ENCODE results near the gene FAAH. TPM values are rescaled to one million over a fixed set of nuclear protein-coding genes. Genes with fewer than 3 reads are reported as not detected.
A peak's percentile ranks its signal among the peaks of the same experiment; 100 is the strongest.

Gene FAAH
- total RNA-seq, 1 donor from 2014 or later: 22.5 TPM

- no peak for DNase-seq
These were observed 28.2 kb downstream of the FAAH start for GRCh38 chr1:46422261-46422871.

GRCh38 chr1:46423574-46424240 is 29.6 kb downstream of the FAAH start:
- no peak for DNase-seq

- no peak for DNase-seq
These were observed 30.6 kb downstream of the FAAH start for GRCh38 chr1:46424730-46425129.

- no peak for DNase-seq
These were observed 31.6 kb downstream of the FAAH start for GRCh38 chr1:46425726-46426125.

- DNase-seq: no peak
These were observed 33.4 kb downstream of the FAAH start for GRCh38 chr1:46427541-46427940.

GRCh38 chr1:46429436-46429835 is 35.3 kb downstream of the FAAH start:
- DNase-seq: no peak

GRCh38 chr1:46431695-46432094 is 37.6 kb downstream of the FAAH start:
- DNase-seq: no peak

GRCh38 chr1:46432781-46433327 is 38.7 kb downstream of the FAAH start:
- DNase-seq: no peak

GRCh38 chr1:46434358-46434757 is 40.2 kb downstream of the FAAH start:
- no peak for DNase-seq

GRCh38 chr1:46436844-46437243 is 42.7 kb downstream of the FAAH start:
- DNase-seq: no peak

GRCh38 chr1:46437723-46438122 is 43.6 kb downstream of the FAAH start:
- DNase-seq: no peak

- DNase-seq: no peak
These were observed 44.2 kb downstream of the FAAH start for GRCh38 chr1:46438346-46438745.

- DNase-seq: no peak
These were observed 46.4 kb downstream of the FAAH start for GRCh38 chr1:46440478-46440877.

- DNase-seq: peak; percentile 28
These were observed 48.4 kb downstream of the FAAH start for GRCh38 chr1:46442317-46443161.

GRCh38 chr1:46444466-46444865 is 50.3 kb downstream of the FAAH start:
- no peak for DNase-seq

- no peak for DNase-seq
These were observed 51.7 kb downstream of the FAAH start for GRCh38 chr1:46445773-46446256.

GRCh38 chr1:46446646-46447498 is 52.8 kb downstream of the FAAH start:
- DNase-seq: peak; percentile 50

GRCh38 chr1:46447499-46448108 is 53.5 kb downstream of the FAAH start:
- no peak for DNase-seq

- no peak for DNase-seq
These were observed 54.2 kb downstream of the FAAH start for GRCh38 chr1:46448109-46448911.

Data from occipital lobe (tissue), 2 donors.